Measurements from ENCODE around the gene UBIAD1.
A peak's percentile ranks its signal among the peaks of the same experiment; 100 is the strongest.
"Not testable (repeated sequence)": the region's sequence is repeated elsewhere in the genome, so short reads cannot be mapped to it uniquely, and the experiment has no call there.

The UBIAD1 gene

GRCh38 chr1:11272832-11273594, at the start of gene UBIAD1:
Gene UBIAD1 (plus strand): TSS chr1:11273198. CDS start chr1:11273532, 334 bp downstream.
- DNase-seq = peak; percentile 88

GRCh38 chr1:11227106-11228077, 45.6 kb upstream of the UBIAD1 start:
- DNase-seq = no peak

- no peak for DNase-seq
These were observed 43.8 kb upstream of the UBIAD1 start for GRCh38 chr1:11229203-11229602.

GRCh38 chr1:11233208-11233607, 39.8 kb upstream of the UBIAD1 start:
- DNase-seq = no peak

- DNase-seq = no peak
These were observed 35.6 kb upstream of the UBIAD1 start for GRCh38 chr1:11237356-11237755.

- DNase-seq = no peak
These were observed 34.7 kb upstream of the UBIAD1 start for GRCh38 chr1:11238311-11238710.

- no peak for DNase-seq
These were observed 27.8 kb upstream of the UBIAD1 start for GRCh38 chr1:11245248-11245647.

GRCh38 chr1:11245904-11246719, 26.9 kb upstream of the UBIAD1 start:
- DNase-seq = no peak

GRCh38 chr1:11248169-11248568, 24.8 kb upstream of the UBIAD1 start:
- no peak for DNase-seq

GRCh38 chr1:11252538-11252937, 20.5 kb upstream of the UBIAD1 start:
- no peak for DNase-seq

- no peak for DNase-seq
These were observed 19.8 kb upstream of the UBIAD1 start for GRCh38 chr1:11253226-11253625.

GRCh38 chr1:11256299-11256698, 16.7 kb upstream of the UBIAD1 start:
- DNase-seq = no peak

- DNase-seq = peak; percentile 100
These were observed 10.6 kb upstream of the UBIAD1 start, which contains the start of gene MTOR for GRCh38 chr1:11262171-11263049. Gene MTOR (minus strand): TSS chr1:11262551. CDS start chr1:11259409, 3,142 bp downstream.

GRCh38 chr1:11266268-11267074, 6.5 kb upstream of the UBIAD1 start:
- DNase-seq = no peak

GRCh38 chr1:11267350-11268337, 5.4 kb upstream of the UBIAD1 start:
- DNase-seq = not testable (repeated sequence)

- no peak for DNase-seq
These were observed 510 bp upstream of the UBIAD1 start for GRCh38 chr1:11272544-11272831.

- peak; percentile 30 for DNase-seq
These were observed 717 bp downstream of the UBIAD1 start for GRCh38 chr1:11273595-11274234.

GRCh38 chr1:11279152-11279551, 6.2 kb downstream of the UBIAD1 start:
- no peak for DNase-seq

- DNase-seq = no peak
These were observed 6.6 kb downstream of the UBIAD1 start for GRCh38 chr1:11279630-11280029.
